Testis (tissue), 3 donors: ENCODE results near the gene ILKAP. TPM values are rescaled to one million over a fixed set of nuclear protein-coding genes. Genes with fewer than 3 reads are reported as not detected.

ENCODE experiments used
- DNase-seq: peaks from one replicate; pipeline ENCODE4 v3.0.0-alpha.2; 2019
- H3K27ac ChIP-seq, 2 donors: fragments of 200-600 bp; sonication (generic); one replicate each; pipeline ENCODE4 v1.5.1; 2019
- H3K27me3 ChIP-seq: fragments of 200-600 bp; sonication (generic); one replicate; pipeline ENCODE4 v1.5.1; 2019
- H3K36me3 ChIP-seq: fragments of 200-600 bp; sonication (generic); one replicate; pipeline ENCODE4 v1.5.1; 2017; ENCODE audit warnings: low read depth; ENCODE audit errors: missing control alignments
- H3K4me1 ChIP-seq: fragments of 200-600 bp; sonication (generic); one replicate; pipeline ENCODE4 v1.5.1; 2019
- H3K4me3 ChIP-seq, 2 donors: fragments of 200-600 bp; sonication (generic); one replicate each; pipeline ENCODE4 v1.5.1; 2017 to 2019
- H3K9me3 ChIP-seq: fragments of 200-600 bp; sonication (generic); one replicate; pipeline ENCODE4 v1.5.1; 2017
- CTCF ChIP-seq, 3 experiments: fragments of 450-650 bp in 2 of 3; fragments of 200-600 bp in 1 of 3; sonication (generic) in 1 of 3; IDR thresholded peaks; one replicate each; pipeline ENCODE4 v1.5.1; 2016 to 2019; ENCODE audit warnings: antibody characterized with exemption in 3 of 3, mild to moderate bottlenecking in 2 of 3, moderate library complexity in 1 of 3
- POLR2A ChIP-seq: fragments of 450-650 bp; IDR thresholded peaks from one replicate; pipeline ENCODE4 v1.6.1; 2017; ENCODE audit warnings: antibody characterized with exemption, mild to moderate bottlenecking, moderate library complexity
- WGBS, 2 donors: methylation state at CpG; one replicate each; pipeline ENCODE4 v1.1.5; 2018; 5-methylcytosine and 5-hydroxymethylcytosine counted together
- intact Hi-C: fragments of 100-400 bp; cut with DNase I; formaldehyde crosslinking; loops from one replicate; pipeline ENCODE4 v1.15.1; 2023; ENCODE audit warnings: low total_unique reads
- polyA plus RNA-seq: library from polyadenylated mRNA; stranded (reverse); fragments of 350-450 nt; fragmentation: Illumina TruSeq; extraction: RNeasy Lipid Tissue Mini Kit (QIAGEN cat#74804); gene quantifications from one replicate; pipeline ENCODE4 v1.2.3, GENCODE V29; 2014; ENCODE audit warnings: low read depth, low replicate concordance; ENCODE audit not compliant: insufficient read depth
- total RNA-seq, 2 donors: library from RNA; depleted of rRNA; stranded (reverse); fragments of >200 nt; gene quantifications; one replicate each; pipeline ENCODE4 v1.2.3, GENCODE V29; 2016

Gene ILKAP
- total and polyA plus RNA-seq, 3 donors from 2014 or later, result 44.8 to 65.3 (median 59.8) TPM

GRCh38 chr2:238231809-238232208, 28.3 kb upstream of the ILKAP start:
- Histone ChIP-seq H3K4me3 (peak overlapping the region; percentile 67 to 71), H3K27ac (no peak overlapping the region), H3K36me3 (no peaks in the 10 kb centered on the region), H3K9me3 (no peaks in the 10 kb centered on the region), H3K27me3 (no peaks in the 10 kb centered on the region), H3K4me1 (no peaks in the 10 kb centered on the region)
- intact Hi-C loops, result no loop called here
- TF ChIP-seq CTCF (IDR thresholded peaks at IDR 0.05) (no peak), POLR2A (no peak)
- DNase-seq, result no peak
- WGBS, 2 donors, result 31 to 50% methylated on average over 21 of the region's 21 CpGs

GRCh38 chr2:238231251-238231793, 27.8 kb upstream of the ILKAP start:
- WGBS, 2 donors, result 2% methylated on average over 15 to 46 of the region's 46 CpGs
- no peaks in the 10 kb centered on the region for H3K36me3 ChIP-seq
- H3K4me1 ChIP-seq, result no peaks in the 10 kb centered on the region
- H3K4me3 ChIP-seq, result peak overlapping the region; percentile 67 to 71
- DNase-seq, result peak; percentile 83
- H3K9me3 ChIP-seq, result no peaks in the 10 kb centered on the region
- no peak for TF ChIP-seq POLR2A
- TF ChIP-seq CTCF (IDR thresholded peaks at IDR 0.05), result no peak
- H3K27me3 ChIP-seq, result no peaks in the 10 kb centered on the region
- intact Hi-C loops, result no loop called here
- H3K27ac ChIP-seq, result peak overlapping the region in 1 of 2 donors; percentile 50

GRCh38 chr2:238230699-238231098, 27.2 kb upstream of the ILKAP start:
- intact Hi-C loops, result no loop called here

GRCh38 chr2:238228700-238229099, 25.2 kb upstream of the ILKAP start:
- Histone ChIP-seq H3K27ac (no peak overlapping the region), H3K27me3 (no peaks in the 10 kb centered on the region), H3K9me3 (no peaks in the 10 kb centered on the region), H3K4me1 (no peaks in the 10 kb centered on the region), H3K4me3 (no peak overlapping the region), H3K36me3 (no peaks in the 10 kb centered on the region)
- no peak for DNase-seq
- intact Hi-C loops, result no loop called here
- WGBS, 2 donors, result 59 to 71% methylated on average over 4 of the region's 4 CpGs
- no peak for TF ChIP-seq CTCF (IDR thresholded peaks at IDR 0.05)
- no peak for TF ChIP-seq POLR2A

More at GRCh38 chr2:238230699-238231098, 27.2 kb upstream of the ILKAP start:
- WGBS, 2 donors, result 45 to 62% methylated on average over 5 of the region's 5 CpGs
- no peaks in the 10 kb centered on the region for H3K27me3 ChIP-seq
- H3K9me3 ChIP-seq, result no peaks in the 10 kb centered on the region
- TF ChIP-seq CTCF (IDR thresholded peaks at IDR 0.05), result no peak
- no peak for TF ChIP-seq POLR2A
- no peak for DNase-seq
- no peaks in the 10 kb centered on the region for H3K4me1 ChIP-seq
- peak overlapping the region in 1 of 2 donors; percentile 50 for H3K27ac ChIP-seq
- H3K4me3 ChIP-seq, result peak overlapping the region; percentile 67 to 71
- no peaks in the 10 kb centered on the region for H3K36me3 ChIP-seq

- intact Hi-C loops, result no loop called here
- no peaks in the 10 kb centered on the region for H3K9me3 ChIP-seq
- TF ChIP-seq CTCF (IDR thresholded peaks at IDR 0.05), result no peak
- TF ChIP-seq POLR2A, result no peak
- 86 to 89% methylated on average over 6 to 11 of the region's 11 CpGs for WGBS, 2 donors
- H3K36me3 ChIP-seq, result no peaks in the 10 kb centered on the region
- no peaks in the 10 kb centered on the region for H3K27me3 ChIP-seq
- H3K4me1 ChIP-seq, result no peaks in the 10 kb centered on the region
- no peak overlapping the region for H3K4me3 ChIP-seq
- H3K27ac ChIP-seq, result no peak overlapping the region
- no peak for DNase-seq
Measured at GRCh38 chr2:238227587-238228032, 24.1 kb upstream of the ILKAP start.
